ENCODE data around the gene TBX18. TPM values are rescaled to one million over a fixed set of nuclear protein-coding genes. Genes with fewer than 3 reads are reported as not detected.

Gene TBX18
- total and polyA plus RNA-seq, 2 of the 4 experiments (the other 2 are of a cell fraction), result 0.86 to 1.3 TPM

- Histone ChIP-seq H4K8ac (ENCODE audit: low read depth in 2 of 2, low read length in 2 of 2) (no peak overlapping the region), H3K9ac (ENCODE audit: low read depth, low read length) (no peak overlapping the region), H2BK5ac (ENCODE audit: low read depth, low read length, poor library complexity, severe bottlenecking) (no peak overlapping the region), H3K4me1 (ENCODE audit: control insufficient read depth, insufficient read depth, low read length) (no peaks in the 10 kb centered on the region), H2BK20ac (ENCODE audit: low read depth, low read length) (no peak overlapping the region), H2BK120ac (ENCODE audit: low read depth, low read length) (no peak overlapping the region), H4K5ac (ENCODE audit: low read depth, low read length) (no peak overlapping the region), H3K27me3 (ENCODE audit: control insufficient read depth, insufficient read depth, low read length) (no peaks in the 10 kb centered on the region), H2AK5ac (ENCODE audit: low read depth, low read length) (no peak overlapping the region), H3K27ac (ENCODE audit: insufficient read depth, low read length) (no peak overlapping the region), H3K4me2 (ENCODE audit: low read depth, low read length) (no peak overlapping the region), H4K91ac (ENCODE audit: insufficient read depth, low read depth, low read length) (no peak overlapping the region), H3K36me3 (ENCODE audit: control insufficient read depth, insufficient read depth, low read length) (no peaks in the 10 kb centered on the region), H3K4ac (ENCODE audit: low read depth, low read length) (no peak overlapping the region), H3K56ac (ENCODE audit: extremely low read depth, insufficient read depth, low read length) (no peak overlapping the region), H2AK9ac (replicated peaks; ENCODE audit: low read depth, low read length, poor library complexity) (no peak overlapping the region), H2BK15ac (ENCODE audit: low read depth, low read length) (no peak overlapping the region), H2AFZ (replicated peaks; ENCODE audit: low read length, poor library complexity) (no peak overlapping the region), H3K9me3 (ENCODE audit: control insufficient read depth, insufficient read depth, low read length) (no peaks in the 10 kb centered on the region), H4K20me1 (ENCODE audit: insufficient read depth, low read length) (no peaks in the 10 kb centered on the region), H3K9me1 (ENCODE audit: insufficient read depth, low read length) (no peaks in the 10 kb centered on the region), H3K18ac (ENCODE audit: low read depth, low read length) (no peak overlapping the region), H3K79me1 (ENCODE audit: low read depth in 1 of 2, low read length in 2 of 2) (no peaks in the 10 kb centered on the region), H3K4me3 (ENCODE audit: insufficient read depth, low read depth, low read length) (no peak overlapping the region), H3K23ac (ENCODE audit: low read depth, low read length) (no peak overlapping the region), H3K14ac (replicated peaks; ENCODE audit: low read depth, low read length) (no peak overlapping the region)
- no TSS peak for BruUV-seq (replicated peaks)
- intact Hi-C loops (cut with micrococcal nuclease), result no loop called here
- POLR2A ChIA-PET (ENCODE audit: unreplicated experiment), result no interaction called here
- DNase-seq (no peak), ATAC-seq (ENCODE audit: low read depth) (no peak)
- no CpG with 5 or more reads among the region's 2 CpGs for WGBS, 2 experiments (ENCODE audit: extremely low coverage in 2 of 2, insufficient read length in 1 of 2)
- dilution Hi-C loops (cut with HindIII; ENCODE audit: low sequenced_read_pairs, unreplicated experiment), result no loop called here
- CTCF ChIA-PET, result no interaction called here
- TF ChIP-seq BHLHE40 (IDR thresholded peaks at IDR 0.05; ENCODE audit: low read depth, low read length) (no peak), MAFK (IDR thresholded peaks at IDR 0.05; ENCODE audit: low read depth, low read length) (no peak), RCOR1 (IDR thresholded peaks at IDR 0.05; ENCODE audit: insufficient replicate concordance, low read length) (no peak), NFE2L2 (IDR thresholded peaks at IDR 0.05; ENCODE audit: low read depth, low read length) (no peak), CTCF (conservative IDR thresholded peaks at IDR 0.05; ENCODE audit: low read depth, low read length) (no peak), POLR2A (IDR thresholded peaks at IDR 0.05; ENCODE audit: low read depth, low read length) (no peak), RAD21 (IDR thresholded peaks at IDR 0.05; ENCODE audit: low read length) (no peak), MXI1 (IDR thresholded peaks at IDR 0.05; ENCODE audit: borderline replicate concordance, low read depth, low read length) (no peak)
- TF ChIP-seq, protein P1, sequence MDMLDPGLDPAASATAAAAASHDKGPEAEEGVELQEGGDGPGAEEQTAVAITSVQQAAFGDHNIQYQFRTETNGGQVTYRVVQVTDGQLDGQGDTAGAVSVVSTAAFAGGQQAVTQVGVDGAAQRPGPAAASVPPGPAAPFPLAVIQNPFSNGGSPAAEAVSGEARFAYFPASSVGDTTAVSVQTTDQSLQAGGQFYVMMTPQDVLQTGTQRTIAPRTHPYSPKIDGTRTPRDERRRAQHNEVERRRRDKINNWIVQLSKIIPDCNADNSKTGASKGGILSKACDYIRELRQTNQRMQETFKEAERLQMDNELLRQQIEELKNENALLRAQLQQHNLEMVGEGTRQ (IDR thresholded peaks at IDR 0.05; ENCODE audit: low read depth, low read length), result no peak
- in situ Hi-C loops (cut with MboI; ENCODE audit: low sequenced_read_pairs), result no loop called here
These were observed 45.2 kb downstream of the TBX18 start for GRCh38 chr6:84719152-84719551.
